T-helper 2 cell treated with Interferon-gamma antibody and Interleukin-4, amounts not matched to agents 5 μg/mL and 100 μg/mL, for 36 hours (primary cell): ENCODE results near the gene KIAA0586.
"Not testable (repeated sequence)": the region's sequence is repeated elsewhere in the genome, so short reads cannot be mapped to it uniquely, and the experiment has no call there.

ENCODE experiments used
- DNase-seq: peaks from one replicate; pipeline ENCODE4 v3.0.0; 2021; ENCODE audit warnings: low spot score
- H3K27ac Mint-ChIP-seq: one replicate; pipeline ENCODE4 v1.8.0; 2021; ENCODE audit warnings: mild to moderate bottlenecking, mixed read lengths
- H3K27me3 Mint-ChIP-seq: one replicate; pipeline ENCODE4 v1.8.0; 2021; ENCODE audit warnings: low read depth, mixed read lengths
- H3K36me3 Mint-ChIP-seq: one replicate; pipeline ENCODE4 v1.8.0; 2021; ENCODE audit warnings: low read depth, mixed read lengths
- H3K4me1 Mint-ChIP-seq: one replicate; pipeline ENCODE4 v1.8.0; 2021; ENCODE audit warnings: low read depth, mixed read lengths
- H3K4me3 Mint-ChIP-seq: one replicate; pipeline ENCODE4 v1.8.0; 2022; ENCODE audit warnings: mild to moderate bottlenecking, moderate library complexity, mixed read lengths
- H3K9me3 Mint-ChIP-seq: one replicate; pipeline ENCODE4 v1.8.0; 2021; ENCODE audit warnings: mixed read lengths

The KIAA0586 gene

GRCh38 chr14:58479975-58480374, 52.5 kb downstream of the KIAA0586 start:
- DNase-seq: no peak
- no peak overlapping the region for H3K4me3 Mint-ChIP-seq
- no peaks in the 10 kb centered on the region for H3K4me1 Mint-ChIP-seq
- peaks cover 23% of the 10 kb centered on the region for H3K36me3 Mint-ChIP-seq
- H3K27ac Mint-ChIP-seq: no peak overlapping the region
- no peaks in the 10 kb centered on the region for H3K27me3 Mint-ChIP-seq
- H3K9me3 Mint-ChIP-seq: no peaks in the 10 kb centered on the region

DNA sequence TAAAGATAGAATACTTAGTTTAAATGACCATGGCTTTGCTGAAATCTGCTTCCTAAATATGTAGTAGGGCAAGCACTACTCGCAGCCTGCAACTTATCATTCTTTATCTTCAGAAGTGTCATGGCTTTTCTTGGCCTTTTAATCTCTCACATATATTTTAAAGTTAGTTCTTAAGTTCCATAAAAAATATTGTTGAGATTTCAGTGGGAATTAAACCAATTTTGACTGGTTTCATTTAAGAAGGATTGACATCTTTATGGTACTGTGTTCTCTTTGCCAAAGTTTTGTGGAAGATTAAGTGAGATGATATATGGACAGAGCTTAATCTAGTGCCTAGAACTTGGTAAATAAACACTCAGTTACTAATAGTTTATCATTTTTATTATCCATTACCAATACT, 56.7 kb downstream of the KIAA0586 start:
- Mint-ChIP-seq H3K4me3 (no peak overlapping the region), H3K4me1 (peaks cover 6% of the 10 kb centered on the region), H3K27me3 (no peaks in the 10 kb centered on the region), H3K9me3 (peaks cover 3% of the 10 kb centered on the region), H3K27ac (no peak overlapping the region), H3K36me3 (peaks cover 20% of the 10 kb centered on the region)
- DNase-seq: no peak

GRCh38 chr14:58488550-58488949, 61.0 kb downstream of the KIAA0586 start:
- Mint-ChIP-seq H3K36me3 (peaks cover 12% of the 10 kb centered on the region), H3K4me3 (no peak overlapping the region), H3K27me3 (no peaks in the 10 kb centered on the region), H3K4me1 (peaks cover 6% of the 10 kb centered on the region), H3K27ac (peak overlapping the region; percentile 48), H3K9me3 (peaks cover 3% of the 10 kb centered on the region)
- DNase-seq: no peak

GRCh38 chr14:58491593-58491992, 64.1 kb downstream of the KIAA0586 start:
- DNase-seq: no peak
- Mint-ChIP-seq H3K4me1 (peaks cover 6% of the 10 kb centered on the region), H3K27me3 (no peaks in the 10 kb centered on the region), H3K9me3 (no peaks in the 10 kb centered on the region), H3K27ac (no peak overlapping the region), H3K36me3 (peaks cover 8% of the 10 kb centered on the region), H3K4me3 (no peak overlapping the region)

- H3K27ac Mint-ChIP-seq: no peak overlapping the region
- H3K27me3 Mint-ChIP-seq: no peaks in the 10 kb centered on the region
- H3K4me1 Mint-ChIP-seq: peaks cover 6% of the 10 kb centered on the region
- H3K36me3 Mint-ChIP-seq: peaks cover 7% of the 10 kb centered on the region
- no peaks in the 10 kb centered on the region for H3K9me3 Mint-ChIP-seq
- no peak overlapping the region for H3K4me3 Mint-ChIP-seq
- DNase-seq: no peak
Observed at GRCh38 chr14:58492044-58492443, 64.5 kb downstream of the KIAA0586 start.

DNA sequence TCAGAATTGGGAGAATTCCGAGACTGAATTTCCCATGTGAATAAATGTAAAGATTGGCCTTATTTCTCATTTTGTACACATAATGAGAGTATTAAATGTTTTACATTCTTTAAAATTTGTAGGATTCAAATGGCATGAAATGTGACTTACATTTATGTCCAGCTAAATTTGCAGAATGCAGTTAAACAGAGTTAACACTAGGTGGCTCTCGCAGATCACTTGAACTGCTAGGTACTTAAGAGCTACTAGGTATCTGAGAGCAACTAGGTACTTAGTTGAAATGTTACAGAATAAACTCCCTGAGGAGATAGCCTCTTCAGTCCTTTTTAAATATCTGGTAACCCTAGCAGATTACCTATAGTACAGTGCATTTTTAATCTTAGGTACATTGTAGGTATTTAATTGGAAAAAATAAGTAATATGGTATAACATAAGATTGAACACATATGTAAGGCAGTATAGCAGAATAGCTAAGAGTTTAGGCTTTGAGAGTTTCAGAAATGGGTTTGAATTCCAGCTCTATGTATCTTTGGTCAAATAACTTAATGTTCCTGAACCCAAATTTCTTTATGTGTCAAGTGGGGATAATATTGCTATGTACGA, 73.8 kb downstream of the KIAA0586 start:
- peak; percentile 14 for DNase-seq
- H3K27ac Mint-ChIP-seq: no peak overlapping the region
- H3K36me3 Mint-ChIP-seq: no peaks in the 10 kb centered on the region
- H3K9me3 Mint-ChIP-seq: no peaks in the 10 kb centered on the region
- H3K4me3 Mint-ChIP-seq: no peak overlapping the region
- no peaks in the 10 kb centered on the region for H3K4me1 Mint-ChIP-seq
- H3K27me3 Mint-ChIP-seq: no peaks in the 10 kb centered on the region

DNA sequence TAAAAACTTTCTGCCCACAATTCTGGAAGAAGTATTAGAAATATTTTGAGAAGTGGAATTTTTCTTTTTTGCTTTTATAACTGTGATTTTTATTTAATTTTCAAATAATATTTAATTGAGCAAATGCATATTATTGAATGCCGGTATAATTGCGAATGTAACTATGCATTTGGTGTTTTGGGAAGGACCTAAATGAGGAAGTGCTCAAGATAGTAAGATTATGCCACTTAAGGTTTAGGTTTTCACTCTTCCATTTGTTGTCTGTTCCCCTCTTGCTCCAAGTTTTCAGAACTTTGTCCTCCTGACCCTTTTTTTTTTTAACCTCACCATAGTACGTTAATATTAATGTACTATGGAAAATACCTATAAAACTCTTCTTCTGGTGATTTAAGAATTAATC, 85.8 kb downstream of the KIAA0586 start:
- H3K4me1 Mint-ChIP-seq: no peaks in the 10 kb centered on the region
- H3K27ac Mint-ChIP-seq: no peak overlapping the region
- H3K4me3 Mint-ChIP-seq: no peak overlapping the region
- H3K27me3 Mint-ChIP-seq: no peaks in the 10 kb centered on the region
- H3K36me3 Mint-ChIP-seq: peaks cover 27% of the 10 kb centered on the region
- H3K9me3 Mint-ChIP-seq: no peaks in the 10 kb centered on the region
- DNase-seq: no peak

DNA sequence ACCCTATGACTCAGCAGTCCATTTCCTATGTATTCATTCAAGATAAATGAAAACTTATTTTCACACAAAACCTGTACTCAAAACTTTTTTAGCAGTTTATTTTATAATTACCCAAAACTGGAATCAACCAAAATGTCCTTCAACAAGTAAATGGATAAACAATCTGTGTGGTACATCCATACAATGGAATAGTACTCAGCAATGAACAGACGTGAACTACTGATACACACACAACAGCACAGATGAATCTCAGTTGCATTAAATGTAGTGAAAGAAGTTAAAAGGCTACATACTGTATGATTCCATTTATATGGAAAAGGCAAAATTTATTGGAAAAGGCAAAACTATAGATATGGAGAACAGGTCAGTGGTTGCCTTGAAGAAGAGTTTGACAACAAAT, 90.1 kb downstream of the KIAA0586 start:
- H3K9me3 Mint-ChIP-seq: no peaks in the 10 kb centered on the region
- H3K27me3 Mint-ChIP-seq: no peaks in the 10 kb centered on the region
- no peak for DNase-seq
- no peak overlapping the region for H3K4me3 Mint-ChIP-seq
- peaks cover 28% of the 10 kb centered on the region for H3K36me3 Mint-ChIP-seq
- no peaks in the 10 kb centered on the region for H3K4me1 Mint-ChIP-seq
- H3K27ac Mint-ChIP-seq: no peak overlapping the region

DNA sequence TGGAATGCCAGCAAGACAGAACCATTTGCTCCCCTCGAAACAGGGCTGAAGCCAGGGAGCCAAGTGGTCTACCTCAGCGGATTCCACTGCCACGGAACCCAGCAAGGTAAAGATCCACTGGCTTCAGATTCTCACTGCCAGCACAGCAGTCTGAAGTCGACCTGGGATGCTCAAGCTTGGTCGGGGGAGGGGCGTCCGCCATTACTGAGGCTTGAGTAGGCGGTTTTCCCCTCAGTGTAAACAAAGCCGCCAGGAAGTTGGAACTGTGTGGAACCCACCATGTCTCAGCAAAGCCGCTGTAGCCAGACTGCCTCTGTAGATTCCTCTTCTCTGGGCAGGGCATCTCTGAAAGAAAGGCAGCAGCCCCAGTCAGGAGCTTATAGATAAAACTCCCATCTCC, 98.2 kb downstream of the KIAA0586 start:
- not testable (repeated sequence) for H3K27me3 Mint-ChIP-seq, H3K27ac Mint-ChIP-seq, H3K4me3 Mint-ChIP-seq, H3K4me1 Mint-ChIP-seq, DNase-seq
- H3K36me3 Mint-ChIP-seq: peaks cover 26% of the 10 kb centered on the region
- H3K9me3 Mint-ChIP-seq: peaks cover 22% of the 10 kb centered on the region

GRCh38 chr14:58533446-58533845, 105.9 kb downstream of the KIAA0586 start:
- peaks cover 1% of the 10 kb centered on the region for H3K4me1 Mint-ChIP-seq
- H3K27ac Mint-ChIP-seq: no peak overlapping the region
- no peaks in the 10 kb centered on the region for H3K36me3 Mint-ChIP-seq
- H3K4me3 Mint-ChIP-seq: no peak overlapping the region
- no peak for DNase-seq
- H3K27me3 Mint-ChIP-seq: no peaks in the 10 kb centered on the region
- peaks cover 13% of the 10 kb centered on the region for H3K9me3 Mint-ChIP-seq

DNA sequence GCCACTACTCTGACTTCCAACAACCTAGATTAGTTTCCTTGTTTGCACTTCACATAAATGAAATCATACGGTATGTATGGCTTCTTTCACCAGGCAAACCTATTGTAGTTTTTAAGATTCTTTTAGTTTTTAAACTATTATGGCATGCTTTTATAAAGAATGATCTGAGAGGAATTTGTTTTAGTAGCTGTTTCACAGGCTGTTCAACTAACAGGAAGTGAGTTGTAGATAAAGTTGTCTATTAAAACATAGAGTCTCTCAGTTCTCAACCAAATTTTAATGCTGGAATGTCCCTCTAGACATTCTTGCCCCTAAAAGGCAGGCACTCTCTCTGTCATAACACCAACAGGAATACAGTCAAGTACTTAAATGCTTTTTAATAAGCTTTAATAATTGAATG, 107.5 kb downstream of the KIAA0586 start:
- Mint-ChIP-seq H3K4me3 (no peak overlapping the region), H3K36me3 (no peaks in the 10 kb centered on the region), H3K9me3 (no peaks in the 10 kb centered on the region), H3K27me3 (no peaks in the 10 kb centered on the region), H3K27ac (no peak overlapping the region), H3K4me1 (peaks cover 1% of the 10 kb centered on the region)
- no peak for DNase-seq

DNA sequence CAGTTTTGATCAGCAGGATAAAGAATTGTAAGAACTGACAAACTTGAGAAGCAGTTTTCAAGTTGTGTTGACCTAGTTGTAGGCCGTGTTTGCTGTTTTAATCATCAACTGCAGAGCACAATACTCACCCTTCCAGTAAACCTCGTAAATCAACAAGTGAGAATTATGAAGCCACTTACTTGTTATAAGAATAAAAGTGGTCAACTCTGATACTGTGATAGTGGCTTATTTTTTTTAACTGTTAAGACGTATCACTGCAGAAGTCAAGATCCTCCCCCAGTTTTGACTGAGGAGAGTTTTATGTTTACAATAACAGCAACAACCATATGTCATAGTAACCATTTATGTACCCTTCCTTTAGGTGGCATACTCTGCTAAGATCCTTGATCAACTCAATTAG, 109.5 kb downstream of the KIAA0586 start:
- no peak overlapping the region for H3K4me3 Mint-ChIP-seq
- H3K36me3 Mint-ChIP-seq: peaks cover 1% of the 10 kb centered on the region
- H3K27ac Mint-ChIP-seq: no peak overlapping the region
- no peaks in the 10 kb centered on the region for H3K27me3 Mint-ChIP-seq
- no peak for DNase-seq
- no peaks in the 10 kb centered on the region for H3K9me3 Mint-ChIP-seq
- peaks cover 1% of the 10 kb centered on the region for H3K4me1 Mint-ChIP-seq

GRCh38 chr14:58540749-58541632, 113.5 kb downstream of the KIAA0586 start:
- no peak for DNase-seq
- H3K9me3 Mint-ChIP-seq: no peaks in the 10 kb centered on the region
- no peaks in the 10 kb centered on the region for H3K27me3 Mint-ChIP-seq
- no peaks in the 10 kb centered on the region for H3K4me1 Mint-ChIP-seq
- H3K27ac Mint-ChIP-seq: no peak overlapping the region
- H3K4me3 Mint-ChIP-seq: no peak overlapping the region
- H3K36me3 Mint-ChIP-seq: peaks cover 1% of the 10 kb centered on the region

DNA sequence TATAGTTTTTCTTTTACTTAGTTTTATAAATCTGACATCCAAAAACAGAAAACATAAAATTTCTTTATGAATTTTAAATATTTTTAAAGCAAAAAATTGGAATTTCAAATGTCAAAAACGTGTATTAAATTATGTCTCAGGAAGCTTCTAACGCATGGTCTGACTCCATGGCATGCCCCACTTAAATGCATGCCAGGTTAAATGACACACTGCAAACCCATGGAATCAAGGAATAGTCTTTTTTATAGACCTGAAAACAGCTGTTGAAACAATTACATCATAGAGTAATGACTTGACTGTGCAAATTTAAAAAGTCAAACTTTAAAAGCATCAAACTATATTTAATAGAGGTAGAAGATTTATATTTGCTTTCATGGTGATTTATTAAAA, 114.1 kb downstream of the KIAA0586 start:
- Mint-ChIP-seq H3K36me3 (peaks cover 1% of the 10 kb centered on the region), H3K4me1 (no peaks in the 10 kb centered on the region), H3K27ac (no peak overlapping the region), H3K27me3 (no peaks in the 10 kb centered on the region), H3K9me3 (no peaks in the 10 kb centered on the region), H3K4me3 (no peak overlapping the region)
- no peak for DNase-seq
